HG02973 (cell line): ENCODE data around the gene ALK.

Experiments used
- ATAC-seq: cut with Tn5 transposase; IDR thresholded peaks from one replicate; pipeline ENCODE4 v1.9.1; 2021; ENCODE audit warnings: moderate library complexity; ENCODE audit not compliant: unreplicated experiment

ALK gene

DNA sequence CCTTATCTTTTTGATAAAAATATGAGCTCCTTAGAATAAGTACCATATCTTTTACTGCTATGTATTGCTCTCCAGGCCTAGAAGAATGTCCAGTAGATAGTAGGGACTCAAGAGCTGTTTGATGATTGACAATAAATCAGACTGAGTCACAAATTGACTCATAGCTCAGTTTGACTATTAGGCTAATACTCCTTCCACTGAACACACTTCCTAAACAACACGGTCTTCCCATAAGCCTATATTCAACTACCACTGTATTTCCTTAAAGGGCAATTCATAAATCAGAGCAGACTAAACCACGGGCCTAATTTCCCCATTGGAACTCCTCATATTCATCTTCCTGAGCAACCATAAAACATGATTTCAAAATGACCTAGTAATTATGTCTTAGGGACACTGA is 258.5 kb downstream of the ALK start:
- ATAC-seq, result no peak

DNA sequence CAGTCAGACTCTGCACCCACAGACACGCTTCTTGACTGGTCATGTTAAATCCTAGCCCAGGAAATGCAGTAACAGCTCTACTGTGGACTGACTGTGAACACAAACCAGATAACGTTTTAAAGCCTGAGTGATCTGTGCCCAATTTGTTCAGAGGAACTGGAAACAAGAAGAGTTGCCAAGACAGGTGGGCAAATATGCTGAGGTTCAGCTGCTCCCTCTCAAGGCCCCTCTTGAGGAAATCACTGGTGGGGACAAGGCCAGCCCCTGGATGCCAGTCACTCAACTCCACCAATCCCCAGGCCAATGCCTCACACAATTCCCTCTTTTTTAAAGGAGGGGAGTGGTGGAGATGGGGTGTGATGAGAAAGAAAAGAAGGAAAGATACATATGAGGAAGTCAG is 261.2 kb downstream of the ALK start:
- ATAC-seq, result no peak

DNA sequence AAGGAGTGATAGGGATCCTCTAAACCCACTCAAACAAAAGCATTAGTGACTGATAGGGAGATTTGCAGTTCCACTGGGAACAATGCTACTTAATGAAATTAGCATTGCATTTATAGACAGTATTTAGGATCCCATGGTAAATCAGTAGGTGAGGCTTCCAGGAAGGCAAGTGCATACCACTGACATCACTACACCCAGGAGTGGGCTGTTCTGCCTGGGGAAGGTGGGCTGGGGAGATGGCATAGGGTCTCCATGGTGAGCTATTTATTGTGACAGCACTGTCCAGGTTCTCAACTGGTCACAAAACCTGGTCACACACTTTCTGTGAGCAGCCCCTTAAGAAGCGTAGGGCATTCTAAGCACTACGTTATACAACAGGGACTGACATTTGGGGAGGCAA is 262.2 kb downstream of the ALK start:
- no peak for ATAC-seq

DNA sequence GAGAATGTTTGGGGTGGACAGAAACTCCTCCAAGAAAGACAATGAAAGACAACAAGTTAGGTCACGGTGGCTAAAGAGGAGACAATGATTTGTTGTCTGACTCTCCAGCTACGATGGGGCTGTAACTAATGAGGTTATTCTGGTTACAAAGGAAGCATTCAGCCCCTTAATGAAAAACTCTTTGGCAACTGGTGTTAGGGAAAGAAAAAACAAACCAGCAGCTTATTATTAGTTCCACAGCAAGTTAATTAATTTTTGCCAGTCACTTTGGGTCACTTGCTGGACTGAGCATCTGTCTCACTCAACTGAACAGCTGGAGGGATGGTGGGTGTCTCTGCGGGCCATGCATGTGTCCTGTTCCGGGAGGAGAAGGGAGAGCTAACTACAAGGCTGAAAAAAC is 263.7 kb downstream of the ALK start:
- ATAC-seq, result no peak

DNA sequence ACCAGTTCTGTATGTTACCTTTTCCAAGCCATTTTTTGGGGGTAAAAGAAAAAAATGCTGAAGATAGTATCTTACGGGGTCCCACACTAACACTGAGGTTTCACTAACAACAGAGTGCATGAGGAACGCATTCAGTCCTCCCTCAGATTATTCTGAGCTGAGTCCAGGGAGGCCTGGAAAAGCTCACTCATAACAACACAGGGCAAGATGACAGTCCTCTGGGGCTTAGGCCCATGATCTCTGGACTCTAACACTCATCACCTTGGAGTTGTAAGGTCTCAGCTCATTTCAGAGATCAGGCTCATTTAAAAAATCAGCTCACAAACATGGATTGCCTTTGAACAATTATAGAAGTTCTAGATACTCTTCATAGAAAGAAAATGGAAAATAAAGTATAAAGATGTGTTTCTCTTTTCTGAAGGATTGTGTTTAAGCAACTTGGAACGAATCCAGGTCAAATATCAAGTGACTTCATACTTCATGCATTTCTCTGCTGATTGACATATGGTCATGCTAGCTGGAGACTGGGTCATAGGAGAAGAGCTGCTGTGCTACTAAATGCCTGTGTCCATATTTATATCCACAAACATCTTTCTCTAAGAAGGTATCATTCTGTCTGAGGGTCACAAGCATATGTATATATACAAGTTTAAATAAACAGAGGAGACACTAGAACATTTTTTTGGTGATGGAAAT is 265.8 kb downstream of the ALK start:
- ATAC-seq, result no peak

DNA sequence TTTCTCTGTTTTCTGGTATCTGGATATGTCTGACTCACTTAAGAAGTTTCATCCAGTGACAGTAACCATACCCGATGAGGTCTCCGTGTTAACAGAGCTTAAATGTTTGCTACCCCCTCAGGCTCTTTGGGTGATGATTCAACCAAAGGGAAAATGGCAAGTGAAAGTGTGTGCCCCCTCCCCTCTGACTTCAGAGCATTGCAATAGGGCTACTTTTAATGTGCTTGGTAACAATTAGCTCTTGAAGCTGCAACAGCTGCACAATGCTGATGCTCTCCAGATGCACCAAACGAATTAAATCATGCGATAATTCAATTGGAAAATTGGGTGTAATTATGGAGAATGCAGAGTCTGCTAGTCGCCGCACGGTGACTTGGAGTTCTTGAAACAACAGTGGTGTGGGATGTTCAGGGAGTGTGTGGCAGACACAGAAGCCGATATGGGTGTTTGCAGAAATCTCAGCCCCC is 270.7 kb downstream of the ALK start:
- no peak for ATAC-seq

DNA sequence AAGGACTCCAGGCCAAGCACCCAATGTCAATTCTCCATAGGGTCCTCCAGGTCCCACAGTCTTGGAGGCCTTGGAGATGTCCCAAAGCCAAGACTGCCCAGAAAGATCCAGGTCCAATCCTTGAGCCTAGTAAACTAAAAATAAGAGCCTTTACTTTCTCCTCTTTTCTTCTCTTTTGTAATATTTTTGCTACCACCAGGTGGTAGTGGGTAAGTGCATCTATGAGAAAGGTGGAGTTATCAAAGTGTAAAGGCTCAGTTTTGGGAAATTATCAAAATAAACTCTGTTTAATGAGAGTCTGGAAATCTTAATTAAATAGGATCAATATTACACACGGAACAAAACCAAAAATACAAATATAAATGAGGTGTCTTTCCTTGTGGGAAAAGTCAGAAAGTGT is 276.4 kb downstream of the ALK start:
- ATAC-seq, result no peak

DNA sequence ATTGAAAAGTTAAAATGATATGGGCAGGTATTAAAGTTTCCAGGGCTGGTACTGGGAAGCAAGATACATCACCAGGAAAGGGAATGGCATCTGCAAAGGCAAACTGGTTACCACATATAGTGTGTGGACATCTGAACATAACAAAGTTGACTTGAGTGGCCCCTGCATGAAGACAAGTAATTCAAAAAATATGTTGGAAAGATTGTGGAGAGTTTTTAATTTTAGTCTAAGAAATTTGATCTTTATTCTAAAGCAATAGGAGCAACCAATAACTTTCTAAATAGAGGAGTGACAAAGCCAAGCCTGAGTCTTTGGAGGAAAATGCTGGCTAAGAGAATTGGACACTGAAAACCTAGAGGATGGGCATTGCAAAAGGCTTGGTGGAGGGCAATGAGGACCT is 278.2 kb downstream of the ALK start:
- ATAC-seq, result no peak

DNA sequence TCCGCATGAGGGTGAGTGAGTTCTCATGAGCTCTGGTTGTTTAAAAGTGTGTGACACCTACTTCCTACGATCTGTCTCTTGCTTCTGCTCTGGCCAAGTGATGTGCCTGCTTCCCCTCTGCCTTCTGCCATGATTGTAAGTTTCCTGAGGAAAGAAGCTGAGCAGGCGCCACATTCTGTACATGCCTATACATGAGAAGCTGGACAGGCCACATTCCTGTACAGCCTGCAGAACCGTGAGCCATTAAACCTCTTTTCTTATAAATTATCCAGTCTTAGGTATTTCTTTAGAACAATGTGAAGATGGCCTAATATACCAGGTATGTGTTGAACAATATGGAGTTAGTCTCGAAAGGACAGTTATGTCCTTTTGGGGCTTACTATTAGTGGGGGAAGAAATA is 281.0 kb downstream of the ALK start:
- no peak for ATAC-seq

DNA sequence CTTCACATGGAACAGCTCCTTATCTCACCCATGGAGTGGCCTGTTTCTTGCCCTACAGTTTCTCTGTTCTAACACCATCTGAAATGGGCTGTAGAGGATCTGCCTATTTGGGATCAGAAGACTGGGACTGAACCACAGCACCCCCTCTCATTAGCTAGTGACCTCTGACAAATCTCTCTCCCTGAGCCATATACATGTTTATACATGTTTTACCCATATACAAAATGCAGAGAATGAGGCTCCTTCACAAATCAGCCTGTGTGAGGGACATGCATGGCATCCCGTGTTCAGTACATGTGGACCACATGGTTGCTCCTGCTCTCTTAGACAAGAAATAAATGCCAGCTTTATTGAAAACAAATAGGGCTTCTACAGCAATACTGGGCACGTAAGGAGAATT is 282.7 kb downstream of the ALK start:
- no peak for ATAC-seq

DNA sequence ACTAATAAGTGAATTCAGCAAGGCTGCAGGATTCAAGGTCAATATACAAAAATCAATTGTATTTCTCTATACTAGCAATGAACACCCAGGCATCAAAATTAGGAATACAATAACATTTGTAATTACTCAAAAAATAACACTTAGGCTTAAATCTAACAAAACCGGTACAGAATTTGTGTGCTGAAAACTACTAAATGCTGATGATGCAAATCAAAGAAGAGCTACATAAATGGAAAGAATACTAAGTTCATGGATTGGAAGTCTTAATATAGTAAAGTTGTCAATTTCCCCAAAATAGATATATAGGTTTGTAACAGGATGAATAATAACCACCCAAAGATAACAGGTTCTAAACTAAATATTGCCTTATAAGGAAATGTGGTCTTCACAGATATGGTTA is 286.5 kb downstream of the ALK start:
- ATAC-seq, result no peak

DNA sequence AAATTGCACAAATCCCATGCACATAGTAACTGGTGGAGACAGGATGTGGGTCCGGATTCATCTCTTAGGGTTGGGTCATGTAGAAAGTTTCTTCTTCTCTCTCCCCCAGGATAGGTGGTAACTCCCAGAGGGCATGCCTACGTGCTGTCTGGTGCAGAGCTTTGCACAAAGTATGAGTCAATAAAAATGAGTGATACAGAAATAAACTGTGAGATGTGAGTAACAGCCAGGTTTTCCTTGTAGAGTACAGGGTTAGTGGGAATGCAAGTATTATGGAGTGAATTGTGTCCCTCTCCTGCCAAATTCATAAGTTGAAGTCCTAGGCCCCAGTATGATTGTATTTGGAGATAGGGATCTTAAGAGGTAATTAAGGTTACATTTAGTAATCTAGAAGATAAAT is 289.4 kb downstream of the ALK start:
- ATAC-seq, result no peak

DNA sequence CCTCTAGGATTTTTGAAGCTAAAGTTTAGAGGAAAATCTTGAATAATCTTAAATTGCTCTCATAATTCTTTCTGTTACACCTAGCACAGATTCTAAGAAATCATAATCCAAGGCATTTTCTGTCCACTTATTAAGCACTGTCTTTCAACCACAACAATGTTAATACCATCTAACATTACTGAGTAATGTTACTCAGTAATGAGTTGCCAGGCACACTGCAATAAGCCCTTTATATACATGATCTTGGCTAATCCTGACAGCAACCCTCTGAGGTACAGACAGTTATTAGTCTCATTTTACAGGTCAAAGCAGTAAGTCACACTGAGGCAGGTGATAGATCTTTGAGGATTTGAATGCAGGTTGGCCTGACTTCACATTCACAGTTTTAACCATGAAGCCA is 291.9 kb downstream of the ALK start:
- no peak for ATAC-seq

DNA sequence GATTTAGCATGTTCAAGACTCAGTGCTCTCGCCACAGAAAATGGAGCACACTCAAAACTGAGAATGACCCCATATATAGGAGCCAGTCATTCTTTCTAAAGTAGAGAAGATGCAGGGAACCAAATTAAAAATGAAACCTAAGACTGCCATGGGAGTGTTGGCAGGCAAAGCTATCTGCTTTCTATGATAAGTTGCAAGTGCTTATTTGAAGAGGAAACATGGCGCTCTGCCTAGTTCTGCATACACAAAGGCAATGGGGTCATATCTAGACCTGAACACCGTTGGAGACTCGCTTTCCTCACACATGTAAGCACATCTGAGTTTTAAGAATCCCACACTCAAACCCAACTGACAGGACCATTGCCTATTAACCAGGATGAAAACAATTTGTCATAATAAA is 292.5 kb downstream of the ALK start:
- ATAC-seq, result no peak

DNA sequence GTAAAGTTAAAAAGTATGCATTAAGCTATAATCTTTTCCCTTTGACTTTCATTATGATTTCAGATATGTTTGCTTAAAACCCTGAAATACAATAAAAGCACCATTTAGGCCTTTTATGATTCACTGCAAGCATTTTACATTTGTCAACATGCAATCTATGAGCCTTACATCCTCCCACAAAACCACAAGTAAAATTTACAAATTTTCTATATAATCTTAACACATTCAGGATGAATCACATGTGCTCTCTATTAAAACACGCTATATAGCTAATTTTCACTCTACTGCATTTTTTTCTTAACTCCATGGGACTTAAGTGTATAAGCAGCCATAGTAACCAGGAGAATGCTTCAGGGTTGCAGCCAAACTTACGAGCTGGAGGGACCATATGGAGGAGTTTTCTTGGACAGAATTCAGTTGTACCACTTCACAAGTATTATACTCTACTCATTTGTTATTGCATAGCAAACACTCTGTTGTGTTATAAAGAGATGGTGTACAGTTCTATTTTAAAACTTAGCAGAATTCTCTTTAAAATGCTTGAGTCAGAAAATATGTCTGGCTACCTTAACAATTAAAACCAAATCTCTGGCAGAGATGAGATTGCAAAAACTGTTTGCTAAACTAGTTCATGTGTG is 293.2 kb downstream of the ALK start:
- ATAC-seq, result no peak

DNA sequence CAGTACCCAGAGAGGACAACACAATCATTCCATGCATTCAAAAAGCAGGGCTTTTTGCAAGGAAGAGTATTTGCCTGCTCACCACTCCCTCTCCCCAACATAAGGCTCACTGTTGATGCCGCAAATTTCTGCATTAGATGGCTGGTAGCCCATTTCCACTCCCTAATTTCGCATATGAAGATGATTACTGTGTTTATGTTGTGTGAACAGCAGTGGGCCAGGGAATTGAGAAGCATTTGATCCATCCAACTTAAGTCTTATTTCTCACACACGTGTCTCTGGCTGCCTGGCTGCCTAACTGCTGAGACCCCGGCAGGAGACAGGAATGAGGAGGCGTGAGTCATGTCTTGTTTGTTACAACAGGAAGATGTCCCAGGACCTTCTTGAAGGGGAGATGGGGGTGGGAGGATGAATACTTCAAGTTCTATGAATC is 294.1 kb downstream of the ALK start:
- no peak for ATAC-seq

DNA sequence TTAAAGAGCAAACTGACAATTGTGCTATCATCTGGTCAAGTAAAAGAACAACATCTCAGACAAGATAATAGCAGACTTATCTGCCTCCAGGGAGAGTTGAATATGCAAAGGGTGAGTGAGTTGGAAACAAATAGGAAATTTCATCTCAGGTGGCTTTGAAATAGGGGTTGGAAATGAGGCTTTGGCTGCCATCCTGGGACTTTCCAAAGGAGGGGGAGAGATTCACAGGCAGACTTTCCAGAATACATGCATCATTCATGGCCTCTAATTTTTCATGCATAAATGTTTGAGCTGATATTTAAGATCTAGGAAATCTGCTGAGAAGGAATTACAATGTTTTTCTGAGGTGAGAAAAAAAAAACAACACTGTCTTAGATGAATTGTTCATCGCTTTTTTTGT is 300.5 kb downstream of the ALK start:
- no peak for ATAC-seq

DNA sequence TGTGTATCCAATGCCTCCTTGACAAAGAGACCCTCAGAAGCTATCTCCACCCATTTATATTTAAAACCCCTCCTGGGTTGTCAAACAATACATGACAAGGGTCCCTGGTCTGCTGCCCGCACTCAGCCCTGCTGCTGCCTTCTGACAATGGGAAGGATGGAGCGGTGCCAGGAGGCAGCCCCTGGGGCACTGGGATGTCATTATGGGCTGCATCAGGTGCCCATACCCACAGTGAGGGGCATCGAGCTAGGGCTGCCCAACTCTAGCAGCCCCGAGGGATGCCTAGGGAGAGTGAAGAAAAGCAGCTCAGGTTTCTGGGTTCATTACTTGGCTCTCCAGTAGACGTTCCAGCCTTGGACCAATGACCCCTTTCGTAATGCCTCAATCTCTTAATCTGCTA is 301.7 kb downstream of the ALK start:
- ATAC-seq, result no peak

DNA sequence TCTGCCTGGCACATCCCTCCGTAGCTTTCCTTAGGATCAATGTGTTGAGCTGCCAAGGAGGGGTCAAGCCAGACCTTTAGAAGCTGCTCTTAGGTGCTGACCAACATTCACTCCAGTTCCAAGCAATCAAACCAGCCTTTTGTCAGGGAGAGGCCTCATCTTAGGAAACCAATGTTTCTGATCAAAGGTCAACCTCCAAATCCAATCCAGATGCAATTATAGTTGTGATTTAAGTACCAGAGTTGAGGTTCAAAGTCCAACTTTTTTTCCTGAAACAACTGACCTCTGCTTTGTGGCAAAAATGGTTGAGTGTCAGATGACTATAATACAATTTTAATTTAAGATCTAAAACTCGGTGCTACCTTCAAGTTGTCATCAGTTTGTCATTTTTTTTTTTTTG is 303.4 kb downstream of the ALK start:
- no peak for ATAC-seq

DNA sequence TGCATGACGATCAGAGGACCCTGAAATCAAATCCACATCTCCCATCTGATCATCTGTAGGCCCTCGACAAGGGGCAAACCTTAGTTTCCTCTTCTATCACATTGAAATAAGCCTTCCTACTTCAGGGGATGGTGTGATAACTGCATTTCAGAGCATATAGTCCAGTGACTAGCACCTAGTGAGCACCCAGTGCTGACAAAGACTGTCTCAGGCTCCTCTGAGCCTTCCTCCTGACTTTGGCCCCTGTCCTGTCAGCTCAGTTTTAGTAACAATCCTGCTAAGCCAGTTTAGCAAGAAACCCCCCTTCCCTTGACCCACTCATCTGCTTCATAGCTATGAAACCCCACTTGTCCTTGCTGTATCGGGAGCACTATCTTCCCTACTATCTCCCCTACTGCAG is 304.0 kb downstream of the ALK start:
- no peak for ATAC-seq

DNA sequence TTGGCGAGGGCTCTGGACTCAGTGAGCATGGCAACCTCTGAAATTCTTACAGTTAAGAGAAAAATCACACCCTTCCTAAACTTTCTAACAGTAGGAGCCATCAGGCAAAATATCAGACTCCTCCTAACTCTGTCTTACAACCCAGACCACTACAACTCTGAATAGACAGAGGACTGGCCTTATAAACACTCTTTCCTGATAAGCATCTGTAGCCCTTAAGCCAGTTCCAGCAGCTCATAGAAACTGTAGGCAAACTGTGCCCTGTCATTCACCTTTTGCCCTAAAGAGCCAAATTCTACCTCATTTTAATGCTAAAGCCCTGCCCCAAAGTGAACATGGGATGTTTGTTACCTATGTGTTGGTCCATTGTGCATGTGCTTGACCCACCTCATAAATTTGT is 304.8 kb downstream of the ALK start:
- no peak for ATAC-seq

DNA sequence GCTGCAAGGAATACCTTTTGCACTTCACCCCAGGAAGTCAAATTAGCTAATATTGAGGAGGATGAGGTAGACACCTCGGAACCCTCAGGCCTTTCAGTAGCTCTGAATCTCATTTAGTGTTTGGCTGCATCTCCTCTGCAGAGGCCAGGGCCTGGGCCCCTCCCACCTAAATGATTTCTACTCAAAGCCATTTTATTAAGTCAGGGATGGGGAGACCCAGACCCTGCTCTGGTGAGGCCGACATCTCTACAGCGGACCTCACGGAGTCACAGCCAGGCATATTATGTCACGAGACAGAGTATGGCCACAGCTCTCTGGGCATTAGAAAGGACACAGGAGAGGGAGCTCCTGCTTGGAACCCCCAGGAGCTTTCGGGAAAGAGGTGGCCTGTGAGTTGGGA is 305.5 kb downstream of the ALK start:
- no peak for ATAC-seq

DNA sequence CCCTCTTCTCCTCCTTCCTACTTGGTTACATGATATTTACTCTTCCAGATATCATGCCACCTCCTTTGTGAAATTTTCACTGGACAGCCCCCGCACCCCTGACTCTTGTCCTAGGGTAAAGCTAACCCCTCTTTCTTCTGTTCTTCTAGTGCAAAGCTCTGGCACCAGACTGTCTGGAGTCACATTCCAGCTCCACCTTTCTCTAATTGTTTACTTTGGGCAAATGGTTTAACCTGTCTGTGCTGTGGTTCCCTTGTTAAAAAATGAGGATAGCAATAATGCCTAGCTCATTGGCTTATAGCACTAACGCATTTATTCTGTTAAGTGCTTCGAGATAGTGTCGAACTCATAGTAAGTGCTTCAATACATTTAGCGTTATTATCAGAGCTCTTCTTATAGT is 306.2 kb downstream of the ALK start:
- no peak for ATAC-seq
